Measurements from ENCODE around the gene PTK7. TPM values are rescaled to one million over a fixed set of nuclear protein-coding genes. Genes with fewer than 3 reads are reported as not detected.

The PTK7 gene
- total RNA-seq, 1 donor from 2014 or later = 20.0 TPM

DNA sequence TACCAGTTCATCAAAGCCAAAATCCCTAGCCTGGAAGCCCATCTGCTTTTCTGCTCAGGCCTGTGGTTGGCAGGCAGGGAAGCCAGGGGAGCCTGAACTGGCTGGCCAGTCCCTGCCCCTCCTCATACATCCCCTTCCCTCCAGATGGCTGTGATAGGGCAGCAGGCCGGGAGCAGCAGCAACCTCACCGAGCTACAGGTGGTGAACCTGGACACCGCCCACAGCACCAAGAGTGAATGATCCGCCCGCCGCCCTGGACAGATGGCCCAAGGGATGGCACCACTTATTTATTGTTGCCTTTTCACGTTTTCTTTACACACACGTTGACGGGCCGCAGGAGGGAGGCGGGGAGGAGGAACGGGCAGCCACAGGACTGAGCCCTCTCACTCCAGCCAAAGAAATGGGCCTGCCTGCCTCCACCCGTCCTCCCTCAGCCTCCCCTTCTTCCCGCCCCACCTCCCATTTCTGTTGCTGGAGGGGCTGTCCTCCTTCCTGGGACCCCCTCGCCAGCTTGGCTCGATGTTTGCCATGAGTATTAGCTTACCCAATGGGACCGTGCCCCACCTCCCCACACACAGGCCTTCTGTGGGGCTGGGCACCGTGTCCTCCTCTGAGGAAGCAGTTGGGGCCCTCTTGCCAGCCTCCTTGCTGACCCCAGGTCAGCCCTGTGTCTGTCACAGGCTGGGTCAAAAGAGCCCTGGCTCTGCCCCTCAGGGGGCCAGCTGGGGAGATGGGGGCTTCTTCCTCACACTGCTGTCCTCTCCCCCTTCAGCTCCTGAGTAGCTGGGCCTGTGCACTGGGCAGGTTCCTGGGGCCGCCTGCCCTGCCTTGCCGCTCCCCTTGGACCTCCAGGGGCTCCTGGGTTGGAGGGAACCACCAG, 103.1 kb downstream of the PTK7 start:
- DNase-seq (ENCODE audit: low read depth in 2 of 2) = no peak

- DNase-seq (ENCODE audit: low read depth in 2 of 2) = no peak
Observed at GRCh38 chr6:43180058-43180457, 103.9 kb downstream of the PTK7 start.

- DNase-seq (ENCODE audit: low read depth in 2 of 2) = no peak
Observed at GRCh38 chr6:43180985-43181384, 104.9 kb downstream of the PTK7 start.

GRCh38 chr6:43181621-43181941, 105.5 kb downstream of the PTK7 start:
- no peak for DNase-seq (ENCODE audit: low read depth in 2 of 2)

DNA sequence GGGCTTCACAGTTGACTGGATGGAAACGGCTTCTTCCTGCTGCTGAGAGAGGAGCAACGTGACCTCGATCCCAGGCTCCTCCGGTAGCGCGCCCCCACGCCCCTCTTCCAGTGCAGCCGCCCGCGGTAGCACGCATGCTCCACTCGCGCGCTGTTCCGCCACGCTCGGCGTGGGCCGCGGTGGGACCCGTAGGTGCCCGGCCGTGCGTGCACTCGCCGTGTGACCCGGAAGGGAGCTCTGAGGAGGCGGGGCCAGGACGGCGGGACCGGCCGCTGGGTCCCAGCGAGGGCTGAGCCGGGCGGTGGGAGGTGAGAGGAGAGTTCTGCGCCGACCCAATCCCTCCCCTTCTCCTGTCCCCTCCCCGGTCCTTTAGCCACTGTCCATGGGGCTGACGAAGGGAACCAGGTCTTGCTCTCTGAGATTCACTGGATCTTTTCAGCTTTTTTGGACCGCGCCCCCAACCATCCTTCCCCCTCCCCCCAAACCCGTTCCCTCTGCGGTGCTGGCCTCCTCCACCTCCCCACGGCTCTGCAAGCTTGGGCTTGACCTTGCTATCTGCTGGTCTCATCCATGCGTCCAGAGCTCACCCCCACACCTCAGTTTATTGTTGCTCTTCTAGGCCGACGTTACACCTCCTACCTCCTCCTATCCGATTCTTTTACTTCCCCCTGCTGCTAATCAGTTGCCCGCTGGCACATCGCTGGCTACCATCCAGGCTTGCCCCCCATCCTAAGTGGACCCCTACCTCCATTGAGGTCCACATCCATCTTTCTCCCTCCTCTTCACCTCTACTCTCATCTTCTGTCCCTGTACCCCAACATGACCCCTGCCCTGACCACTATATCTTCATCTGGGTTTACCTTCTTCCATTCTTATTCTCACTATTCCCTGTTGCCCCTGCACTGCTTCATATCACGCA, 106.1 kb downstream of the PTK7 start, which contains the start of gene CUL9:
CUL9 (plus strand) TSS at position 255 of the 919 bp plus-strand sequence. CDS start 2,115 bp downstream, outside the sequence.
- DNase-seq (ENCODE audit: low read depth in 2 of 2) = peak; percentile 50 to 75

DNA sequence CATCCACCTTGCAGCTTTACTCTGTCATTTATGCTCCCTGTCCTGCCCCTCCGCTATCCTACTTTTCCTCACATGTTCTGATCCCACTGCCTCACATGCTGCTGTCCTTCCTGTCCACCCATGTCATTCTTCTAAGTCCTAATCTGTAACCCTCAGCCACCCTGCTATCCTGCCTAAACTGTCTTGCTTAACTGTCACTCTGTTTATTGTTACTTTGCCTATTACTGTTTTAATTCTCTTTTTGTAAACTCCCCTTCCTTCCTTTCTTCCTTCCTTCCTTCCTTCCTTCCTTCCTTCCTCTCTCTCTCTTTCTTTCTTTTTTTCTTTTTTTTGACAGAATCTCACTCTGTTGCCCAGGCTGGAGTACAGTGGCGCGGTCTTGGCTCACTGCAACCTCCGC, 107.3 kb downstream of the PTK7 start:
- no peak for DNase-seq (ENCODE audit: low read depth in 2 of 2)

- no peak for DNase-seq (ENCODE audit: low read depth in 2 of 2)
Observed at GRCh38 chr6:43184268-43184985, 108.3 kb downstream of the PTK7 start.

DNA sequence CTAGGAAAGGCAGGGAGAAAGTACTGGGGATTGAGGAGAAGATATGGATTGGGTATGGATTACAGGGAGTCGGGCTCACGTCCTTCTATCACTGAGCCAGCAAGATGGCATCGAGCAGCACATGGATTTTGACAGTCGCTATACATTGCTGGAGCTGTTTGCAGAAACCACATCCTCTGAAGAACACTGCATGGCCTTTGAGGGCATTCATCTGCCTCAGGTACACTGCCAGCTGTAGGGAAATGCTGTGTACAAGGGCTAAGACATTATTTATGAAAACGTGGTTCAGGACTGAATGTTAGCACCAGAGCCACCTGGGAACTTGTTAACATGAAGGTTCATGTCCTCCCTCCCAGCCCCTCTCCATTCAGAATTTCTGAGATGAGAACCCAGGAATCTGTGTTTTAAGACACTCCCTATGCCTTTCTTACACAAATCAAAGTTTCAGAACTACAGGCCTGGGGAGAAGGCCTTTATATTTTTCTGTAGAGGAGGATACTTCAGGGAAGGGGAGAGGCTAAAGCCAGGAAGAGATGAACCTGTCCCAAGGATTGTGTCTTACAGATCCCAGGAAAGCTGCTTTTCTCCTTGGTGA, 109.4 kb downstream of the PTK7 start:
- no peak for DNase-seq (ENCODE audit: low read depth in 2 of 2)

DNA sequence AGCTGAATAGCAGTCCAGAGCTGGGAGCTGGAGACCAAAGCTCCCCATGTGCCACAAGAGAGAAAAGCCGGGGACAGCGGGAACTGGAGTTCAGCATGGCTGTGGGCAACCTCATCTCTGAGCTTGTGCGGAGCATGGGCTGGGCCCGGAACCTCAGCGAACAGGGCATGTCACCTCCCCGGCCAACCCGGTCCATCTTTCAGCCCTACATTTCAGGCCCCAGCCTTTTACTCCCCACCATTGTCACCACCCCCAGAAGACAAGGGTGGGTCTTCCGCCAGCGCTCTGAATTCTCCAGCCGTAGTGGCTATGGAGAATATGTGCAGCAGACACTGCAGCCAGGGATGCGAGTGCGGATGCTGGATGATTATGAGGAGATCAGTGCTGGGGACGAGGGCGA, 109.9 kb downstream of the PTK7 start:
- no peak for DNase-seq (ENCODE audit: low read depth in 2 of 2)

GRCh38 chr6:43186706-43187105, 110.6 kb downstream of the PTK7 start:
- no peak for DNase-seq (ENCODE audit: low read depth in 2 of 2)

DNA sequence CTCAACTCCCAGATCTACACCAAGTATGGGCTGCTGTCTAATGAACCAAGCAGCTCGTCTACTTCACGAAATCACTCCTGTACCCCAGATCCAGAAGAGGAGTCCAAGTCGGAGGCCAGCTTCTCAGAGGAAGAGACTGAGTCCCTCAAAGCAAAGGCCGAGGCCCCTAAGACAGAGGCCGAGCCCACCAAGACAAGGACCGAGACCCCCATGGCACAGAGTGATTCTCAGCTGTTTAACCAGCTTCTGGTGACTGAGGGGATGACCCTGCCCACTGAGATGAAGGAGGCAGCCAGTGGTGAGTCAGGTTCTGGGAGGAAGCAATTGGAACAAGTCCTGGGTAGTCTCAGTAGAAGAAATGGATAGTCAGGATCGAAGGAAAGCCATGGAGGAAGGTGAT, 111.7 kb downstream of the PTK7 start:
- no peak for DNase-seq (ENCODE audit: low read depth in 2 of 2)

- DNase-seq (ENCODE audit: low read depth in 2 of 2) = no peak
Observed at GRCh38 chr6:43188426-43188825, 112.3 kb downstream of the PTK7 start.

DNA sequence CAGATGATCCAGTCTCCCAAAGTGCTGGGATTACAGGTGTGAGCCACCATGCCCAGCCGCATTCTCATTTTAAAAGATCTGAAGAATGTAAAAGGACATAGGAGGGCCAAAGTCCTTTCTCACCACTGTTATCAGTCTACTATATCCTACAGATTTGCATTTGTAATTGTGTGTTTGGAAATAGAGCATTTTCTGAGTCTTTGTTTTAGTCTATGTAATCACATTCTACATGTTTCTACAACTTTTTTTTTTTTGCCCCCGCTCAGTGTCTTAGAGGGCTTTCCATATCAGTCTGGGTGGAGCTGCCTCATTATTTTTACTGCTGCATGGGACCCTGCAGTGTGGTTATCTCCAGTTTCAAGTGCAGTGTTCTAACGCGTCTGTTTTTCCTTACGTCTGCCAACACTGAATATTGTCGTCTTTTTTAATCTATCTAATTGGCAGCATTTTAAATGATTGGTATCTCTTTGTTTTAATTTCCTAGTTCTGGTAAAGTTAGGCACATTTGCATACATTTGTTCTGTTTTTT, 113.7 kb downstream of the PTK7 start:
- DNase-seq (ENCODE audit: low read depth in 2 of 2) = no peak

DNA sequence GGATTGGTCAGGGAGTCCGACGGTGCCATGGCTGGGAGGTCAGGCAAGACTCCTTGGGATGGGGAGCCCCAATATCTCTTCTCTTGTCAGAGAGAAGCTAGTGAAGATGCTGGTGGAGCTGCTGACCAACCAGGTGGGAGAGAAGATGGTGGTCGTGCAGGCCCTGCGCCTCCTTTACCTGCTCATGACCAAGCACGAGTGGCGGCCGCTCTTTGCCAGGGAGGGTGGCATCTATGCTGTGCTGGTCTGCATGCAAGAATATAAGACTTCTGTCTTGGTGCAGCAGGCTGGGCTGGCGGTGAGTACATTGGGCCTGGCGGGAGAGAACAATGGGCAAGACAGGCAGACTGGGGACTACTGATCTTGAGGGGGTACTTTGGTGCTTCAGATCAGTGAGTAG, 116.8 kb downstream of the PTK7 start:
- no peak for DNase-seq (ENCODE audit: low read depth in 2 of 2)

DNA sequence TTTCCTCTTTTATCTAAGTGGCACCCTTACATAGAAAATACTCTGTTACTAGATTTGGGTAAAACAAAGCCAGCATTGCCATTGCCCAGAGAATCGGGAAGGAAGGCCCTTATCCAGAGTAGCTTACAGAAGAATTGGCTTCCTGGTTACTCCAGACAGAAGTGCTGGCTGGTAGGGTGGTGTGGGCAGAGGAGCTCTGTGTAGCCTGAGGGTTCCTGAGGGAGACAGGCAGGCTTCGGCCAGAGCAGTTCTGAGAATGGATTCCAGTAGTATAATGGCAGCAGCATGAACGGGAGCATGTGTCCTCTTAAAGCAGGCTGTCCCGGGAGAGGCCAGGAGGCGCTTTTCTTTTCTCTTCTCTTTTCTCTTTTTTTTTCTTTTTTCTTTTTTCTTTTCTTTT, 117.8 kb downstream of the PTK7 start:
- DNase-seq (ENCODE audit: low read depth in 2 of 2) = no peak

DNA sequence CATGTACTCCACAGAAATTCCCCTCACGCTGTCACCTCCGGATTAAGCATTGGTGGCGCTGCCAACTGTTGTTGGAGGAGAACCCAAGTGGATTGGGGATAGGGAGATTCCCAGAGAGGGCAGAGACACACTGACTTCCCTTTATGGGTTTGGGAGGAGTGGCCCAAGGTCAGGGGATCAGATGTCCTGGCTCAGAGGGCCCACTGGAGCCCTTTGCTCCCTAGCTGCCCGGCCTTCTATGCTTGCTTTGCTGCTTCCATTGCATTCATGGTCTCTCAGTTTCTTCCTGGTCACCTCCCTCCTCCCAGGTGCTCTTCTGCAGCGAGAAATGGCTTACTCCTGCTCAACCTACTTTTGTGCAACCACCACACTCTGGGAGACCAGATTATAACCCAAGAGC, 120.2 kb downstream of the PTK7 start:
- no peak for DNase-seq (ENCODE audit: low read depth in 2 of 2)

- no peak for DNase-seq (ENCODE audit: low read depth in 2 of 2)
Observed at GRCh38 chr6:43199912-43200311, 123.8 kb downstream of the PTK7 start.

DNA sequence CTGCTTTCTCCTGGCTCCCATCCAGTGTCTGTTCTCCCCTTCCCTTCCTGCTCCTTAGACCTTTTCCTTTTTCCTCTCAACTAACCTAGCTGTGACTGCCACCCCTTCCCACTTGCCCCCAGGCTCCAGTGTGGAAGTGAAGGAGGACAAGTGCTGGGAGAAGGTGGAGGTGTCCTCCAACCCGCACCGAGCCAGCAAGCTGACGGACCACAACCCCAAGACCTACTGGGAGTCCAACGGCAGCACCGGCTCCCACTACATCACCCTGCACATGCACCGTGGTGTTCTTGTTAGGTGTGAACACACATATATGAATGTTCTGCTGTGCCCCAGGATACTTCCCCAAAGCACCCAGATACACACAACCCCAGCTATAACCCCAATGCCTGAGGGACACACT, 124.4 kb downstream of the PTK7 start:
- DNase-seq (ENCODE audit: low read depth in 2 of 2) = no peak

GRCh38 chr6:43202451-43202850, 126.3 kb downstream of the PTK7 start:
- no peak for DNase-seq (ENCODE audit: low read depth in 2 of 2)

DNA sequence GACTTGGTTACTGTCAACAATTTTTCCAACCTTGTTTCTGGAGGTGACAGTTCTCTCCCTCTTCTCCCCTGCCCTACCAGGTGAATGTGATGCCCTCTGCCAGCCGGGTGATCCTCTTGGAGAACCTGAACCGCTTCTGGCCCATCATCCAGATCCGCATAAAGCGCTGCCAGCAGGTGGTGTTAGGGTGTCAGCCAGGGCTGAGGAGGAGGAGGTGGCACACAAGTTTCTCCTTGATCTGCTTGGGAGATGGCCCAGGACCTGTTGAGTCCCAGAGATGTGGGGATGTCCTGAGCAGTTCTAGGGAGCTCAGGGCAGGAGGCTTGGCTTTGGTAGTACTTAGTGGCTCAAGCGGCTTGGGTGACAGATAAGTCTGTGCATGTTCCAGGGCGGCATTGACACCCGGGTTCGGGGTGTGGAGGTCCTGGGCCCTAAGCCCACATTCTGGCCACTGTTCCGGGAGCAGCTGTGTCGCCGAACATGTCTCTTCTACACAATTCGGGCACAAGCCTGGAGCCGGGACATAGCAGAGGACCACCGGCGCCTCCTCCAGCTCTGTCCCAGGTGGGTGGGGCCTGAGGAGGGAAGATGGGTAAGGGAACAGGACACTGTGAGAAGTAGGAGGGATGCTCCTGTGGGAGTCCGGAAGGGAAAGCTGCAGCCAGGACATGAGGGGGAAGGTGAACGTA, 127.1 kb downstream of the PTK7 start:
- DNase-seq (ENCODE audit: low read depth in 2 of 2) = no peak

- no peak for DNase-seq (ENCODE audit: low read depth in 2 of 2)
Observed at GRCh38 chr6:43203718-43204095, 127.6 kb downstream of the PTK7 start.
